ENCODE measurements around the gene UBTD2. TPM values are rescaled to one million over a fixed set of nuclear protein-coding genes. Genes with fewer than 3 reads are reported as not detected.
A peak's percentile ranks its signal among the peaks of the same experiment; 100 is the strongest.
"Not testable (repeated sequence)": the region's sequence is repeated elsewhere in the genome, so short reads cannot be mapped to it uniquely, and the experiment has no call there.

UBTD2 gene
- total RNA-seq, 1 donor from 2014 or later, result 72.7 TPM

- TF ChIP-seq CTCF (IDR thresholded peaks at IDR 0.05; ENCODE audit: unreplicated experiment), result no peak
- H3K4me1 Mint-ChIP-seq (ENCODE audit: low read depth), result peaks cover 1% of the 10 kb centered on the region
- no peak for DNase-seq (ENCODE audit: low spot score, unreplicated experiment)
- no peaks in the 10 kb centered on the region for H3K27me3 Mint-ChIP-seq
- no peaks in the 10 kb centered on the region for H3K36me3 Mint-ChIP-seq (ENCODE audit: insufficient read depth)
- no peaks in the 10 kb centered on the region for H3K9me3 Mint-ChIP-seq (ENCODE audit: low read depth)
- H3K27ac Mint-ChIP-seq, result no peak overlapping the region
- H3K4me3 Mint-ChIP-seq (ENCODE audit: low read depth), result no peak overlapping the region
Observed at GRCh38 chr5:172299916-172300439, 16.4 kb upstream of the UBTD2 start.

- peaks cover 2% of the 10 kb centered on the region for H3K4me1 Mint-ChIP-seq (ENCODE audit: low read depth)
- no peak overlapping the region for H3K27ac Mint-ChIP-seq
- no peak for DNase-seq (ENCODE audit: low spot score, unreplicated experiment)
- H3K4me3 Mint-ChIP-seq (ENCODE audit: low read depth), result no peak overlapping the region
- H3K27me3 Mint-ChIP-seq, result no peaks in the 10 kb centered on the region
- no peaks in the 10 kb centered on the region for H3K36me3 Mint-ChIP-seq (ENCODE audit: insufficient read depth)
- no peak for TF ChIP-seq CTCF (IDR thresholded peaks at IDR 0.05; ENCODE audit: unreplicated experiment)
- no peaks in the 10 kb centered on the region for H3K9me3 Mint-ChIP-seq (ENCODE audit: low read depth)
Observed at GRCh38 chr5:172294831-172295230, 11.3 kb upstream of the UBTD2 start.

- Mint-ChIP-seq H3K27ac (no peak overlapping the region), H3K4me3 (ENCODE audit: low read depth) (no peak overlapping the region), H3K4me1 (ENCODE audit: low read depth) (peaks cover 2% of the 10 kb centered on the region), H3K27me3 (no peaks in the 10 kb centered on the region), H3K36me3 (ENCODE audit: insufficient read depth) (no peaks in the 10 kb centered on the region), H3K9me3 (ENCODE audit: low read depth) (no peaks in the 10 kb centered on the region)
- no peak for DNase-seq (ENCODE audit: low spot score, unreplicated experiment)
- TF ChIP-seq CTCF (IDR thresholded peaks at IDR 0.05; ENCODE audit: unreplicated experiment), result no peak
Observed at GRCh38 chr5:172293745-172294342, 10.3 kb upstream of the UBTD2 start.

GRCh38 chr5:172293054-172293744, 9.6 kb upstream of the UBTD2 start:
- H3K4me3 Mint-ChIP-seq (ENCODE audit: low read depth), result no peak overlapping the region
- peak; percentile 19 for DNase-seq (ENCODE audit: low spot score, unreplicated experiment)
- no peaks in the 10 kb centered on the region for H3K36me3 Mint-ChIP-seq (ENCODE audit: insufficient read depth)
- H3K27ac Mint-ChIP-seq, result no peak overlapping the region
- H3K4me1 Mint-ChIP-seq (ENCODE audit: low read depth), result peaks cover 2% of the 10 kb centered on the region
- H3K9me3 Mint-ChIP-seq (ENCODE audit: low read depth), result no peaks in the 10 kb centered on the region
- TF ChIP-seq CTCF (IDR thresholded peaks at IDR 0.05; ENCODE audit: unreplicated experiment), result peak; percentile 74
- H3K27me3 Mint-ChIP-seq, result no peaks in the 10 kb centered on the region

GRCh38 chr5:172291837-172292236, 8.3 kb upstream of the UBTD2 start:
- not testable (repeated sequence) for DNase-seq (ENCODE audit: low spot score, unreplicated experiment); H3K4me1 Mint-ChIP-seq (ENCODE audit: low read depth); H3K4me3 Mint-ChIP-seq (ENCODE audit: low read depth); H3K27ac Mint-ChIP-seq; H3K27me3 Mint-ChIP-seq; H3K36me3 Mint-ChIP-seq (ENCODE audit: insufficient read depth); H3K9me3 Mint-ChIP-seq (ENCODE audit: low read depth)

GRCh38 chr5:172288465-172288864, 4.9 kb upstream of the UBTD2 start:
- H3K9me3 Mint-ChIP-seq (ENCODE audit: low read depth), result no peaks in the 10 kb centered on the region
- H3K27ac Mint-ChIP-seq, result no peak overlapping the region
- DNase-seq (ENCODE audit: low spot score, unreplicated experiment), result no peak
- H3K27me3 Mint-ChIP-seq, result no peaks in the 10 kb centered on the region
- TF ChIP-seq CTCF (IDR thresholded peaks at IDR 0.05; ENCODE audit: unreplicated experiment), result no peak
- no peaks in the 10 kb centered on the region for H3K36me3 Mint-ChIP-seq (ENCODE audit: insufficient read depth)
- no peak overlapping the region for H3K4me3 Mint-ChIP-seq (ENCODE audit: low read depth)
- H3K4me1 Mint-ChIP-seq (ENCODE audit: low read depth), result peaks cover 3% of the 10 kb centered on the region

GRCh38 chr5:172287140-172287539, 3.6 kb upstream of the UBTD2 start:
- H3K36me3 Mint-ChIP-seq (ENCODE audit: insufficient read depth), result not testable (repeated sequence)

More at GRCh38 chr5:172287140-172287539, 3.6 kb upstream of the UBTD2 start:
- H3K27me3 Mint-ChIP-seq; H3K4me3 Mint-ChIP-seq (ENCODE audit: low read depth); DNase-seq (ENCODE audit: low spot score, unreplicated experiment); H3K4me1 Mint-ChIP-seq (ENCODE audit: low read depth); H3K9me3 Mint-ChIP-seq (ENCODE audit: low read depth): not testable (repeated sequence)
- peak overlapping the region; percentile 37 for H3K27ac Mint-ChIP-seq
